ENCODE data around the gene DSP.

DSP gene

GRCh38 chr6:7540595-7540994 is 876 bp upstream of the DSP start:
- no peak for DNase-seq

- peak; percentile 19 for DNase-seq
These were observed 798 bp downstream of the DSP start for GRCh38 chr6:7542065-7542873.

GRCh38 chr6:7542874-7543624 is 1.6 kb downstream of the DSP start:
- DNase-seq: peak; percentile 12

GRCh38 chr6:7543789-7544424 is 2.4 kb downstream of the DSP start:
- DNase-seq: no peak

- no peak for DNase-seq
These were observed 3.1 kb downstream of the DSP start for GRCh38 chr6:7544597-7544996.

- no peak for DNase-seq
These were observed 4.0 kb downstream of the DSP start for GRCh38 chr6:7545316-7546019.

- no peak for DNase-seq
These were observed 4.5 kb downstream of the DSP start for GRCh38 chr6:7546020-7546369.

GRCh38 chr6:7546383-7546782 is 4.9 kb downstream of the DSP start:
- DNase-seq: no peak

GRCh38 chr6:7546896-7547295 is 5.4 kb downstream of the DSP start:
- DNase-seq: no peak

- DNase-seq: no peak
These were observed 5.8 kb downstream of the DSP start for GRCh38 chr6:7547315-7547714.

GRCh38 chr6:7550433-7550801 is 8.9 kb downstream of the DSP start:
- no peak for DNase-seq

- DNase-seq: no peak
These were observed 13.2 kb downstream of the DSP start for GRCh38 chr6:7554533-7555275.

GRCh38 chr6:7555671-7556070 is 14.2 kb downstream of the DSP start:
- DNase-seq: no peak

- no peak for DNase-seq
These were observed 15.1 kb downstream of the DSP start for GRCh38 chr6:7556394-7557106.

GRCh38 chr6:7557652-7558051 is 16.2 kb downstream of the DSP start:
- DNase-seq: no peak

GRCh38 chr6:7558781-7559180 is 17.3 kb downstream of the DSP start:
- DNase-seq: no peak

- no peak for DNase-seq
These were observed 17.7 kb downstream of the DSP start for GRCh38 chr6:7559196-7559595.

- DNase-seq: no peak
These were observed 18.3 kb downstream of the DSP start for GRCh38 chr6:7559651-7560385.

GRCh38 chr6:7561153-7561964 is 19.9 kb downstream of the DSP start:
- peak; percentile 89 for DNase-seq

- DNase-seq: no peak
These were observed 21.3 kb downstream of the DSP start for GRCh38 chr6:7562769-7563168.
